CD4-positive, alpha-beta T cell treated with Interleukin-21 for 1 hour (primary cell): Measurements from ENCODE around the gene OPN1SW.

ENCODE experiments used
- DNase-seq: peaks from one replicate; pipeline ENCODE4 v3.0.0-alpha.2; 2020

OPN1SW gene, protein sequence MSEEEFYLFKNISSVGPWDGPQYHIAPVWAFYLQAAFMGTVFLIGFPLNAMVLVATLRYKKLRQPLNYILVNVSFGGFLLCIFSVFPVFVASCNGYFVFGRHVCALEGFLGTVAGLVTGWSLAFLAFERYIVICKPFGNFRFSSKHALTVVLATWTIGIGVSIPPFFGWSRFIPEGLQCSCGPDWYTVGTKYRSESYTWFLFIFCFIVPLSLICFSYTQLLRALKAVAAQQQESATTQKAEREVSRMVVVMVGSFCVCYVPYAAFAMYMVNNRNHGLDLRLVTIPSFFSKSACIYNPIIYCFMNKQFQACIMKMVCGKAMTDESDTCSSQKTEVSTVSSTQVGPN

DNA sequence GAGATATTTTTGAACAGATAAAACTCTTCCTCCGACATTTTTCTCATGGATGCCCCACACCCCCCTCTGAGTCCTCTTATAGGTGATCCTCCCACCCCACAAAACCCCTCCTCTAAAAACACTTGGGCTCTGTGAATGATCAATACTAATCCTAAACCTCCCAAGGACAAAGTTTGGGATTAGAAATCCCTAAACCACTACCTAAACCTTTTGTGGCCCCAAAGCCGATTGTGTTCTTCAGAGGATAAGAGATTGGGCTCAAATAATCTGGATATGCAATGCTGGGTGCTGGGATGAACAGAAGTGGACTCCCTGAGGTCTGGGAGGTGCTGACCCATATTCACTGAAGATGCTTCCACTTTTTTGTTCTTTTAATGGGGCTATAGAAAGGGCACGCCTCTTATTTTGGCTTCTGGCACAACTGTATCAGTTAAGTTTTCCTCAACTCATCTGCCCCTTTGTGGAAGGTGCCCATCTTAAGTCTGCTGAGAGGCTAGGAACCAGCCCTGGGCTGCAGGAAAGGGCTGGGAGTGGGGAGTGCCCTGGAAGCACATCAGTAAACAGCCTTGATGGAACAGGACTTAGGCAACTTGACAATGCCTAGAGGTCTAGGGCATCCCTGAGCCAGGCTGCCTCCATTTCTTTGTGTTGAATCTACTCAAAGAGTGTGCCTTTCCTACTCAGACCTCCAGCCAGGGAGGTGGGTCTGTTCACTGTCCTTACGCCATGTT is at the start of gene OPN1SW:
TSS of gene OPN1SW (minus strand) at position 51 of the 731 bp plus-strand sequence. CDS start at position 38, 13 bp downstream.
- no peak for DNase-seq

DNA sequence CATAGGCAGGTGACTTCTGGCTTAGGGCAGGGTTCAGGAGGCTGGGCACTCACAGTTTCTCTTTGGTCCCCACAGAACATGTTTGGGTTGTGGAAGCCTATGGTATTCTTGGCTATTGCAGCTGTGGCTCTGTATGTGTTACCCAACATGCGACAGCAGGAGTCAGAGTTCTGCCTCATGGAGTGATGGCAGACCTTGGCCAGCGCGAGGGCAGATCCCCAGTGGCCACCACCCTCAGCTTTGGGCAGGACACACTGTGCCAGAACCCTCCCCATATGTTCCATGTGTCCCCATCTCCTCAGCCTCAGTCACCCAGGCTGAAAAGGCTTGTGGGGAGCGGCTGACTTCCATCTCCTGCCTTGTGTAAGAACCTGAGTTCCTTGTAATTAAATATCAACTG is 46.1 kb upstream of the OPN1SW start:
- no peak for DNase-seq

DNA sequence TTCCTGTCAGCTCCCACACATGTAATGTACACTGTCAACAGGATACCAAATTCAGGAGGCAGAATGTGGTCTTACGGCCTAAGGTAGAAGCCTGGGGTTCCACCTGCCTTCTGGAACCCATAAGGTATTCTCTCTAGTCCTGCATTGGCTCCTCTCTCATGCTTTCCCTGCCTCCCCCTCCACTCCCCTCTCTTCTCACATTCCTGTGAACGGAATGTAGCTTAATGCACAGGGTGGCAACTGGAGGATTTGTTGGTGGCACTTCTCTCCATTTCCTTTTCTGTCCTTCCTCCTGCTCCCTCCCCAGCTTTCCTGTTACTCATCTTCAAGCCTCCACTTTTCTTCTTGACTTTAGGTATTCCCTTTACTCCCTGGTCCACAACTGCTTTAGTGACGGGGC is 43.1 kb upstream of the OPN1SW start:
- DNase-seq, result no peak

DNA sequence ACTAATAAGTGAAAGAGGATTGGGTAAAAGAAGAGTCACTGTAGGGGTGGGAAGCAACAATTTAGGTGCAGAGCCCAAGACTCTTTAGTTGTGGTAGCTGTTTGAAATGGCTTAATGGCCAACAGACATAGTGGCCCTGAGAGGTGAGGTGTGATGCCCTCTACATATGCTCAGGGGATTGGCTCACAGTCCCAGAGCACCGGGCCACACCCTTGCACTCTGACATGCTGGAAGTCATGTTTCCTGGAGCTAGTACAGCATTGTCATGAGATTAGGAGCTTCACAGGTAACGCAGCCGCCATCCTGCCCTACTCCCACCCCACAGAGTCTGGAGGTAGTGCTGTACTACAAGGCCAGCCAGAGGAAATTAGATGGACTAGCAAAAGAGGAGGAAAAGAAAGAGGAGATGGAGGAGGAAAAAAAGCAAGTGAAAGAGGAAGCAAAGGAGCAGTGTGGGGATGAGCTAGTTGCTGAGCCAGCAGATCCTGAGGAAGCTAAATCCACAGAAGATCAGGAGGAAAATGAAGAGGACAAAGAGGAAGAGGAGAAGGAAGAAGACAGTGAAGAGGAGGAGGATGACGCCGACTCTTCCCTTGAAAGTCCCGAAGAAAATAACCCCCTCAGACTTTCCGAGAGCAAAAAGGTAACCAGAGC is 39.8 kb upstream of the OPN1SW start:
- DNase-seq, result no peak

DNA sequence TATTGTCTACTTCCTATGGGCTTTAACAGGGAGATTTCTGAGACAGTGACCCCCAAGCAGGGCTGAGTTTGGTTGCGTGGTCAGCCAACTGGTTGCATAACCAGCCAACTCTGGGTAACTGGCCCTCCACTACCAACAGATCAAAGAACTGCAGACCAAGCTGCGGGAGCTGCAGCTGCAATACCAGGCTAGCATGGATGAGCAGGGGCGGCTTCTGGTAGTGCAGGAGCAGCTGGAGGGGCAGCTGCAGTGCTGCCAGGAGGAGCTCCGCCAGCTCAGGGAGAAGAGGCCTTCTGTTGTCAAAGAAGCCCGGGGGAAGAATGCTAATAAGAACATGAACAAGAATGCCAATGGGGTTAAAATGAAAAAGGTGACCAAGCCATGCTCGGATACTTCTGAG is 38.9 kb upstream of the OPN1SW start:
- no peak for DNase-seq

DNA sequence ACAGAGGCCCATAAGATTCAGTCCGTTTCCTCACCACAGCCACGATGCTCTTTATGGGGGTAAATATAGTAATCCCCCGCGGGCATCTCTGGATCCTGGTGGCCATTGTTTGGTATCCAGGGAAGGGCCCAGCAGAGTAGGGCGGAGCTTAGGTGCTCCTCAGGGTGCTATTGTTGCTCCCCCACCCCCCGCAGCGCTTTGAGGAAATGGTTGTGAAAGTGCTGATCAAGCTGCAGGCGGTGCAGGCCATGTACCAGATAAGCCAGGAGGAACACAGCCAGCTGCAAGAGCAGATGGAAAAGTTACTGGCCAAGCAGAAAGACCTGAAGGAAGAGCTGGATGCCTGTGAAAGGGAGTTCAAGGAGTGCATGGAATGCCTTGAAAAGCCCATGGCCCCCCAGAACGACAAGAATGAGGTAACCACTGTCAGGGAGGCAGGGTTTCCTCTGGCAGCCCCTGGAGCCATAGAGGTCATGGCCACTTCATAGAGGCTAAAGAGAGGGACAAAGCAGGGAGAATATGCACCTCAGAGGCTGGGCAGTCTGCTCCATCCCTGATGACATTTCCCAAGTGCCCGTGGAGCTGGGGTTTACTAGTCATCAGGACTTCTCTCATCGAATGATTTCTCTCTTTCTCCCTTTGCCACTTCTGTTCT is 37.0 kb upstream of the OPN1SW start:
- DNase-seq, result no peak

DNA sequence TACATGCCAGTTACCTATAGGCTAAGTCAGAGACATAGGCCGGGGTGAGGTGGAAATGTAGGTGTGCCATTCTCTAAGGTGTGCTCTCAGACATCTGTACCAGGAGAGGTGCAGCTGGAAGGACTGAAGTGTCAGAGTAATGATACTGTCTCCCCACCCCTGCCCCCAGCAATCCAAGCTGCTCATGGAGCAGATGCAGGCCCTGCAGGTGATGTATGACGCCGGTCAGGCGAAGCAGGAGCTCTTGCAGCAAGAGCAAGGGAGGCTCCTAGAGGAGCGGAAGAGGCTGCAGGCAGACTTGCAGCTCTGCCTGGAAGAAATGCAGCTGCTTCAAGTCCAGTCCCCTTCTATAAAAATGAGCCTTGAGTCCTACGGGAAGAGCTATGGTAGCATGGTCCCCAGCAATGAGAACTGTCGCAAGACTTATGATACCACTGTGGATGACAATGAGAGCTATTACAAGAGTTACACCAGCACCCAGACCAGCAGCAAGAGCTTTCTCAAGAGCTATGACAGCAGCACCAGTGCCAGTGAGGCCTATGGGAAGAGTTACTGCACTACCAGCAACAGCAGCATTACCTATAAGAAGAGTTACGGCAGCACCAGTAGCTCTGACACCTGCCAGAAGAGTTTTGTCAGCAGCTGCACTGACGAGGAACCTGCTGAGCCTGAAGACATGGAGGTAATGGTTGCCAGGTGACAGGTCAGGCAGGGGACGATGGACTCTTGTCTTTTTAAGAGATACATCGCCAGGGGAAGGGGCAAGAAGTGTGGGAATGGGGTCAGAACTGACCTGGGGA is 36.2 kb upstream of the OPN1SW start:
- DNase-seq, result no peak

DNA sequence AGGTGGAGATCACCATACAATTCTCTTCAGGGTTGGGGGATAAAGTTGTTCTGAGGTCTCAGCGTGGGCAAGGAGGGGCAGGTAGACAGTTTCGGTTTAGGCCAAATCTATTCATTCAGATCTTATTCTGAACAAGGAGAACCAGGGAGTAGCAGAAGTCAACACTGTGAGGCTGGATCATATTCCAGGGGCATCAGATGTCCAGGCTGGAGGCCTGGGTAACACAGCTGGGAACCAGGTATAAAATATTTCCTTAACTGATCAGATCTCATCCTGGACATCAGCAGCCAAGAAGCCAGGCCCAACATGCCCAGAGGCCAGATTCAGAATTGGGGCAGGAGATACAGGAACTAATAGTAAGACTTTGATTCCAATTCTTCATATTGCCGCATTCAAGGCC is 35.4 kb upstream of the OPN1SW start:
- no peak for DNase-seq

DNA sequence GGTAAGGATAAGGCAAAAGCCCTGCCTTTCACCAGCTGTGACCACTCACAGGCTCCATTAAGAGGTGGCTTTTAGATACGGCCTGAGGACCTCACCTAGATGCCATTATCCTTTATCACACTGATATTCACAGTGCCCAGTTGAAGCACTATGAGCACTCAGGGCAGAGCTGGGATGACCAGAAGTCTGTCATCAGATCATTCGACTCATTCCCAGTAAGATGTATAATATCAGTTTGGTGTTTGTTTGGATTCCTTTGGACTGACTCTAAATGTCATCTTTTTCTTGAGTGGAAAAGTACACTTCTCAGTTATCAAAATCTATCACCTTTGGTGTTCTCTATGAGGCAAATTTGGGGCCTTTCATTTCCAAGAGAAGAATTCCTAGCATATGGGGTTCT is 34.9 kb upstream of the OPN1SW start:
- no peak for DNase-seq

DNA sequence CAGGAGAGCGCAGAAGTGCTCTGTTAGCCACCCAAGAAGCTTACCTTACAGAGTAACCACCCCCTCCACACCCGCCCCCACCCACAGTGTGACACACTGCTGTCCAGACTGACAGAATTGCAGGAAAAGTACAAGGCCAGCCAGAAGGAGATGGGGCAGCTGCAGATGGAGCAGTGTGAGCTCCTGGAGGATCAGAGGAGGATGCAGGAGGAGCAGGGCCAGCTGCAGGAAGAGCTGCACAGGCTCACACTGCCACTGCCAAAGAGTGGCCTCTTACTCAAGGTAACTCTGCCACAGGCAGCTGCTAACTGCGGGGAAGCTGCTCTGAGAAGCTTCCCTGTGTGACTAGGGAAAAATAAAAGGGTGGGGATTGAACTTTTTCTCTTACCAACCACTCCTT is 33.8 kb upstream of the OPN1SW start:
- no peak for DNase-seq

DNA sequence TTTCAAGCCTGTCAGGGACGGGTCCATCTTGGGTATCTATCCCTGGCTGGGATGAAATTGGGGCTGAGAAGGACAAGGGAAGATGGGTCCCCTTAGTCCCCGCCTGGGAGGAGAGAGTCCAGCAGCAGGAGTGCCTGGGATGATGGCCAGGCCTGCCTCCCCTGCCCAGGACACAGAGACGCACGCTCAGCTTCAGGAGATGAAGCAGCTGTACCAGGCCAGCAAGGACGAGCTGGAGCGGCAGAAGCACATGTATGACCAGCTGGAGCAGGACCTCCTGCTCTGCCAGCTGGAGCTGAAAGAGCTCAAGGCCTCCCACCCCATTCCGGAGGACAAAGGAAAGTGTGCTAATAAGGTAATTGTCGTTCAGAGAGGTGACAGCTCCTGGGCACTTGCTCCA is 31.6 kb upstream of the OPN1SW start:
- no peak for DNase-seq

DNA sequence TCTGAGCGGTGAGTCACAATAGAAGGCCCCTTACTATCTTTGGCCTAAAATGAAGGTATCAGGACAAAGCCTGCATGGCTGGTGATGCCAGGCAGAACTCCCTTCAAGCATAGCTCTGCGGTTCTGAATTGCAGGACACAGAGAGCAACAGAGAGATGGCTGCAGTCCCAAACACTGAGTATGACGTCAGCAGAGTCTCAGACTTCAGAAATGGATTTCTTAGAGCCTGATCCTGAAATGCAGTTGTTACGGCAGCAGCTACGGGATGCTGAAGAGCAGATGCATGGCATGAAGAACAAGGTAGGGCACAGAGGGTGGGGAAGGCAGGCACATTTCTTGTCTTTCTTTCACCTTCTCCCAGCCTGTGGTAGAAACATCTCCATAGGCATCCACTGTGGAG is 29.6 kb upstream of the OPN1SW start:
- DNase-seq, result no peak

DNA sequence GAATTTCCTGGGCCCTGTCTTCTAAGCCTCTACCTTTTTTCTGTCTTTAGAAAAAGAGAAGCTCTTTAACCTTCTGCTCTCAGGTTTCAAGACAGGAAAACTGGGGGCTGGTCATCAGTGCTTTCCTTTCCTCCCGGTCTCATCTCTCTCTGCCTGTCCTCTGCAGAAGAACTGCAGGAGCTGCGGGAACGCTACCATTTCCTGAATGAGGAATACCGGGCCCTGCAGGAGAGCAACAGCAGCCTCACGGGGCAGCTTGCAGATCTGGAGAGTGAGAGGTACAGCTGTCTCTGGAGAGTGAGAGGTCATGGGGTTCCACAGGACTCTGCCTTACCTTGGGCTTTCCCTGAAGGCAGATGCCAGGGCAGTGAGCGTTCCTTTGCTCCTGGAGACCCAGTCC is 28.9 kb upstream of the OPN1SW start:
- DNase-seq, result no peak

DNA sequence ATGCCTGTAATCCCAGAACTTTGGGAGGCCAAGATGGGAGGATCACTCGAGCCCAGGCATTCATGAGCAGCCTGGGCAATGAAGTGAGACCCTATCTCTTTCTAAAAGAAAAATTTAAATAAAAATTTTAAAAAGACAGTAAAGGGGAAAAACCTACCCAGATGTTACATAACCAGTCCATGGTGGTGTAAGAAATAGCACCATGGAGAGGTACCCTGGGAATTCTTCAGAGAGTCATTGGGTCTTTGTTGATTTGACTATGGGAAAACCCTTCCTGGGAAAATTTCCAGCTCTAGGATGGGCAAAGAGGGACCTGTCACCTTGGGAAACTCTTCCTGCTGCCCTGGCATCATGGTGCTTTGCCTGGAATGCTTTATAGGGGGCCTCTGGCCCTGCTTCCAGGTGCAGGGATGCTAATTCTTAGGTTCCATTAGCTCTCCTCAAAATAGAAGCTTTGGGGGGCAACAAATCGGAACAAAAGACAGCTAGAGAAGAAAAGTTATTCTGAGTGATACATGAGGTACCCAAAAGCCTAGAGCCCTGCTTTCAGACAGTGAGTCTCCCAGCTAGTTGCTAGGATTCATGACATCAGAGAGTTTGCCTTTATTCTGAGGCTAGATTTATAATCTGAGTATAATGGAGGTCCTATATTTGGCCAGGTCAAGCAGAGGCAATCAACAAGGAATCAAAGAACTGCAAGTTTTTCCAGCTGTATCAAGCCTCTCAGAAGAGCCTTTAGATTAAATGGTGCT is 26.2 kb upstream of the OPN1SW start:
- DNase-seq, result no peak

DNA sequence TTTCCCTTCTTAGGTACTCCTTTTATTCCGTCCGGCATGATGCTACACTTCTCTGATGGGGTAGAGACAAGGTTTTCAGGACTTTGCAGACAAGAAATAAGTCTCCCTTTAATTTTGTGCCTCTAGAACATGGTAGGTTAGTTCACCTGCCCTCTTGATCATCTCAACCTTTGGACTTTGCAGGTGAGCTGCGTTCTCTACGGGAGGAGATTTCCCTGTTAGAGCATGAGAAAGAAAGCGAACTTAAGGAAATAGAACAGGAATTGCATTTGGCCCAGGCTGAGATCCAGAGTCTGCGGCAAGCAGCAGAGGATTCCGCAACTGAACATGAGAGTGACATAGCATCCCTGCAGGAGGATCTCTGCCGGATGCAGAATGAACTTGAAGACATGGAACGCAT is 25.4 kb upstream of the OPN1SW start:
- no peak for DNase-seq

DNA sequence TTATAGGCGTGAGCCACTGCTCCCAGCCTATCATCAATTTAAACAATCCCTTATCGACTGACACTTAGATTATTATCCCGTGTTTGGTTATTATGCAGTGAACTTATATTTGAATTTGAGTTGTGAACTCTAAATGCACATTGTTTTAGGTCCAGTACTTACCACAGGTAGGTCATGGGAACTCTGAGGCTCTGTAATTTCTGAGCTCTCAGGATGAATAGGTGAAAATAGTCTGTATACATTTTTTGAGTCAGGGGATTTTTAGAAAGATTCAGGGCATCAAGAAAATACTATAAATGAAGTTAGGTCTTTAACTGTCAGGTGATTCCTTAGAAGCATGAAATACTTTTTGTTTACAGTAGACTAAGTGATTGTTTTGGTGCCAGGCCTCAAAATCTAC is 25.0 kb upstream of the OPN1SW start:
- no peak for DNase-seq

DNA sequence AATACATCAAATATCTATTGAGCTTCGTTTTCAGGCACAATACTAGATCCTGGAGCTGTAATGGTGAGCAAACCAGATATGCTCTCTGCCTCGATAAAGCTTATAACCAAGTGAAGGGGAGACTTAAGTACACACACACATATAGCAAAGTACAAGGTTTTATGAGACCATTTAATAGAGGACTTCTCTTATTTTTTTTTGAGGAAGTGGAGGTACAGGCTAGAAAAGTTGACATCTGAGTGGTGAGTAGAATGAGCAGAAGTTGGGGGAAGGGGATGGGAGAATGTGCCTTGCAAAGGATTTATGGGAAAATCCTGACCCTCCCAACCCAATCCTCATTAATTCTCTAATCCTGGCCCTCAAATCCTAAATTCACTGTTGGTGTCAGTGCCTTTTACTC is 23.9 kb upstream of the OPN1SW start:
- DNase-seq, result no peak

DNA sequence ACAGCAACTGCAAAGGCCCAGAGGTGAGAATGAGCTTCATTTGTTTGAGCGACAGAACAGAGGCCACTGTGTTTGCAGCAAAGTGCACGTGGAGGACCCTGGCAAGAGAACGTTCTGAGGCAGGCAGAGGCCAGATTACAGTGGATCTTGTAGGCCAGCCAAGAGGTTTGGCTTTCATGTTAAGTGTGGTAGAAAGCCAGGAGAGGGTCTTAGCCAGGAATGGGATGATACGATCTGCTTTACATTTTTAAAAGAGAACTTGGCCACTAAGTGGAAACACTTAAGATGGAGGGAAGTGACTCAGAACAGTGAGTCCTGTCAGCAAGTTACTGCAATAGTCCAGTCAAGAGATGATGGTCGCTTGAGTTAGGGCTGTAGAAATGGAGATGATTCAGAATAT is 20.7 kb upstream of the OPN1SW start:
- DNase-seq, result no peak

DNA sequence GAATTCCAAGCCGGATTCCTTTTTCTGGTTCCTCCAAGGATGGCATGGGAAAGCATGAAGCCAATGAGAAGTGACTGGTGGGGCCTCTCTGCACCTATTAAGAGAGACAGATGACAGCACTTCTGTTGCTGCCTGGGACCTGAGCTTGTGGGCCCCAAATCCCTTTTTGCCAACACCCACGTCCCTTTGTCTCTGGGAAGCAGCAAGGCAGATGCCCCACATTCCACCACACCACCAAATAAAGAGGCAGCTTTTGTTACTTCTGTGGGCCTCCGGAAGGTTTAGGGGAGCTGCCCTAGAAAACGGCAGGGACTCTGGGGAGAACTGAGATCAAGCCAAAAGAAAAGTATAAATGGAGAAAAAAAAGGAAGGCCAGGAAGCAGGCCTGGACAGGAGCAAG is 19.5 kb upstream of the OPN1SW start:
- no peak for DNase-seq

DNA sequence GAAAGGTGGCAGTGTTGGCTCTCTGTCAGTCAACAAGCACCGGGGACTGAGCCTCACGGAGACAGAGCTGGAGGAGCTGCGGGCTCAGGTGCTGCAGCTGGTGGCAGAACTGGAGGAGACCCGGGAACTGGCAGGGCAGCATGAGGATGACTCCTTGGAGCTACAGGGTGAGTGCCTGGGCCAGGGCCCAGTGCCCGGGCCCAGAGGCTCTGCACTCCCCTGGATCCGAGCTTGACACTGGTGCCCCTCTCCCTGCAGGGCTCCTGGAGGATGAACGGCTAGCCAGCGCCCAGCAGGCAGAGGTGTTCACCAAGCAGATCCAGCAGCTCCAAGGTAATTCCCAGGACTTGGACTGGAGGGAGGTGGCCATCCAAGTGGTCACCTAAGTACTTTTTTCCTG is 18.8 kb upstream of the OPN1SW start:
- DNase-seq, result no peak

DNA sequence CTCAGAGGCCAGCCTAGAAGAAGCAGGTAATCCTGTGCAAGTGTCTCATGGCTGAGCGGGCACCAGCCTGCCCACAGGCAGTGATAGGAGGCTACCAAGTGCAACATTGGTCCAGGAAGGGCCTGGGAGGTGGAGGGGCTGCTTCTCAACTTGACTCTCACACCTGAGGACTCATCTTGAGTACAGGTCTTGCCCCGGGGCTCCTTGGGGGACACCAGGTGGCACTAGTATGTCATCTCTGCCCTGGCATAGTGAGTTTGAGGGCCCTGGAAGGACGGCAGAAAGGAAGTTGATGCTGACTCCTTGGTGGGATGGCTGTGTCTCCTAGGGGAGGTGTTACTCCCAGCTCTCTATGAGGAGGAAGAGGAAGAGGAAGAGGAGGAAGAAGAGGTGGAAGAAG is 18.4 kb upstream of the OPN1SW start:
- DNase-seq, result peak; percentile 21

DNA sequence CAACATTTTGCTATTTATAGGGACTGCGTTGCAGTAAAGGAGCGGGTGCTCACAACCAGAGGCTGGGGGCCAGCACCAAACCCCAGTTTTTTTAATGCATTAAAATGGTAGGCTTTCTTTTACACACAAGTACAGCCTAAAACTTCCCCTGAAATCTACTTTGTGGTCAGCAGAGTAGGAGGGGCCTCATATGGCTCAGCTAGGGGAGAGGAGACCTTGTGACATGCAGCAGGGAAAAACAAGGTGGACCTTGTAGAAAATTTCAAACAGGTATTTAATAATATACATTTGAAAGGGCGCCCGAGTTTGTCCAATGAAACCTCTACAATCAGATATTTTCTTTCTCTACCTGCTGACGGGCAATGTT is 17.6 kb upstream of the OPN1SW start:
- DNase-seq, result no peak
